Measurements from ENCODE around the gene SDHD. TPM values are rescaled to one million over a fixed set of nuclear protein-coding genes. Genes with fewer than 3 reads are reported as not detected.
A peak's percentile ranks its signal among the peaks of the same experiment; 100 is the strongest.

Gene SDHD
- total and polyA plus RNA-seq, 9 of the 15 experiments (the other 6 are each of a cell fraction or from before 2014, with no cell fraction given) = 150 to 1,225 (median 215) TPM

DNA sequence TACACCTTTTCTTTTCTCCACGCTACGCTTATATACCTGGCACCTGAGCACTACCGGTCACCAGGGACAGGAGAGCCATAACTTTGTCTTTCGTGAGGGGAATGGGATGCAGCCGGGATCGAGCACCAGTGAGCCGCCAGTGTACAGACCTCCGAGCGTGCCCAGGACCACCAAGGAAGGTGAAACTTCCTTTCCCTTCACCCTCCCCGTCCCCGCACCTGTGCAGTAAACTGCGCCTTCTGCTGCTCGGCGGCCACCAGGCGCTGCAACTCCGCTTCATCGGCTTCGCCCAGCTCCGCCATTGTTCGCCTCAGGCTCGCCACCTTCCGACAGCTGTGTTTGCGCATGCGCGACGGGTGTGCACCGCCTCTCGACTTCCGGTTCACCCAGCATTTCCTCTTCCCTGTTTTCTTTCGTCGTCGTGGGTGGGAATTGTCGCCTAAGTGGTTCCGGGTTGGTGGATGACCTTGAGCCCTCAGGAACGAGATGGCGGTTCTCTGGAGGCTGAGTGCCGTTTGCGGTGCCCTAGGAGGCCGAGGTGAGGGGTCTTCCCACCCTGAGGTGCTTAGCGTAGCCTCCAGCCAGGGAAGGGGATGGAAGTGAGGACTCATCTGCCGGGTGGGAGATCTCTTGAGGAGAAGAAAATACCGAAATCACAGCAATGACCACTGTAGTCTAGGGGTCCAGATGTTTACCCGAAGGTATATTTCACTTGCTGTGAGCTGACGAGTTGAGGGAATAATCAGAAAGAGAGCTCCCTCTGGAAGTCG is at the start of gene SDHD, which contains the start of gene TIMM8B (continued):
- TF ChIP-seq BMI1 (IDR thresholded peaks at IDR 0.05; ENCODE audit: low read length) = no peak
- peak in 1 of 2 experiments; percentile 48; a peak in 2 of 4 replicates for TF ChIP-seq SIN3A (IDR thresholded peaks at IDR 0.05; ENCODE audit: borderline replicate concordance in 2 of 2, control insufficient read depth in 1 of 2, low read depth in 2 of 2, low read length in 2 of 2)
- no peak for TF ChIP-seq MCM5 (IDR thresholded peaks at IDR 0.05; ENCODE audit: low read depth)
- TF ChIP-seq ZNF445 (CRISPR knock-in tag; IDR thresholded peaks at IDR 0.05; ENCODE audit: low read depth) = no peak
- TF ChIP-seq SAFB2 (IDR thresholded peaks at IDR 0.05; ENCODE audit: borderline replicate concordance, low read depth, low read length, severe bottlenecking) = no peak
- peak; percentile 49; the same call in 1 of the 2 replicates for TF ChIP-seq ETV1 (tag; conservative IDR thresholded peaks at IDR 0.05; ENCODE audit: low read depth)
- 0 out of 4 replicates have a peak, but pooled peaks of 1 of the 2 experiments have one; percentile 36 for TF ChIP-seq FOXA3 (CRISPR knock-in tag; conservative IDR thresholded peaks at IDR 0.05 in 1 of 2, IDR thresholded peaks at IDR 0.05 in 1 of 2)
- TF ChIP-seq HOXB6 (CRISPR knock-in tag; IDR thresholded peaks at IDR 0.05; ENCODE audit: borderline replicate concordance) = no peak
- TF ChIP-seq ZNF217 (CRISPR knock-in tag; IDR thresholded peaks at IDR 0.05) = no peak
- TF ChIP-seq SMAD1 (IDR thresholded peaks at IDR 0.05; ENCODE audit: low read depth, low read length, partially characterized antibody) = peak; percentile 64
- no peak for TF ChIP-seq TCF3 (CRISPR knock-in tag; IDR thresholded peaks at IDR 0.05)
- TF ChIP-seq, protein P1, sequence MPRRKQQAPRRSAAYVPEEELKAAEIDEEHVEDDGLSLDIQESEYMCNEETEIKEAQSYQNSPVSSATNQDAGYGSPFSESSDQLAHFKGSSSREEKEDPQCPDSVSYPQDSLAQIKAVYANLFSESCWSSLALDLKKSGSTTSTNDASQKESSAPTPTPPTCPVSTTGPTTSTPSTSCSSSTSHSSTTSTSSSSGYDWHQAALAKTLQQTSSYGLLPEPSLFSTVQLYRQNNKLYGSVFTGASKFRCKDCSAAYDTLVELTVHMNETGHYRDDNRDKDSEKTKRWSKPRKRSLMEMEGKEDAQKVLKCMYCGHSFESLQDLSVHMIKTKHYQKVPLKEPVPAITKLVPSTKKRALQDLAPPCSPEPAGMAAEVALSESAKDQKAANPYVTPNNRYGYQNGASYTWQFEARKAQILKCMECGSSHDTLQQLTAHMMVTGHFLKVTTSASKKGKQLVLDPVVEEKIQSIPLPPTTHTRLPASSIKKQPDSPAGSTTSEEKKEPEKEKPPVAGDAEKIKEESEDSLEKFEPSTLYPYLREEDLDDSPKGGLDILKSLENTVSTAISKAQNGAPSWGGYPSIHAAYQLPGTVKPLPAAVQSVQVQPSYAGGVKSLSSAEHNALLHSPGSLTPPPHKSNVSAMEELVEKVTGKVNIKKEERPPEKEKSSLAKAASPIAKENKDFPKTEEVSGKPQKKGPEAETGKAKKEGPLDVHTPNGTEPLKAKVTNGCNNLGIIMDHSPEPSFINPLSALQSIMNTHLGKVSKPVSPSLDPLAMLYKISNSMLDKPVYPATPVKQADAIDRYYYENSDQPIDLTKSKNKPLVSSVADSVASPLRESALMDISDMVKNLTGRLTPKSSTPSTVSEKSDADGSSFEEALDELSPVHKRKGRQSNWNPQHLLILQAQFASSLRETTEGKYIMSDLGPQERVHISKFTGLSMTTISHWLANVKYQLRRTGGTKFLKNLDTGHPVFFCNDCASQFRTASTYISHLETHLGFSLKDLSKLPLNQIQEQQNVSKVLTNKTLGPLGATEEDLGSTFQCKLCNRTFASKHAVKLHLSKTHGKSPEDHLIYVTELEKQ (CRISPR knock-in tag; IDR thresholded peaks at IDR 0.05) = no peak
- no peak for TF ChIP-seq ARID2 (IDR thresholded peaks at IDR 0.05)
- no peak for TF ChIP-seq RBM14 (IDR thresholded peaks at IDR 0.05; ENCODE audit: borderline replicate concordance, insufficient read depth, low read depth, low read length)
- TF ChIP-seq ZSCAN29 (IDR thresholded peaks at IDR 0.05) = no peak
- peak; percentile 38; the same call in 1 of the 2 replicates for TF ChIP-seq HDAC2 (IDR thresholded peaks at IDR 0.05)
- TF ChIP-seq, protein P2, sequence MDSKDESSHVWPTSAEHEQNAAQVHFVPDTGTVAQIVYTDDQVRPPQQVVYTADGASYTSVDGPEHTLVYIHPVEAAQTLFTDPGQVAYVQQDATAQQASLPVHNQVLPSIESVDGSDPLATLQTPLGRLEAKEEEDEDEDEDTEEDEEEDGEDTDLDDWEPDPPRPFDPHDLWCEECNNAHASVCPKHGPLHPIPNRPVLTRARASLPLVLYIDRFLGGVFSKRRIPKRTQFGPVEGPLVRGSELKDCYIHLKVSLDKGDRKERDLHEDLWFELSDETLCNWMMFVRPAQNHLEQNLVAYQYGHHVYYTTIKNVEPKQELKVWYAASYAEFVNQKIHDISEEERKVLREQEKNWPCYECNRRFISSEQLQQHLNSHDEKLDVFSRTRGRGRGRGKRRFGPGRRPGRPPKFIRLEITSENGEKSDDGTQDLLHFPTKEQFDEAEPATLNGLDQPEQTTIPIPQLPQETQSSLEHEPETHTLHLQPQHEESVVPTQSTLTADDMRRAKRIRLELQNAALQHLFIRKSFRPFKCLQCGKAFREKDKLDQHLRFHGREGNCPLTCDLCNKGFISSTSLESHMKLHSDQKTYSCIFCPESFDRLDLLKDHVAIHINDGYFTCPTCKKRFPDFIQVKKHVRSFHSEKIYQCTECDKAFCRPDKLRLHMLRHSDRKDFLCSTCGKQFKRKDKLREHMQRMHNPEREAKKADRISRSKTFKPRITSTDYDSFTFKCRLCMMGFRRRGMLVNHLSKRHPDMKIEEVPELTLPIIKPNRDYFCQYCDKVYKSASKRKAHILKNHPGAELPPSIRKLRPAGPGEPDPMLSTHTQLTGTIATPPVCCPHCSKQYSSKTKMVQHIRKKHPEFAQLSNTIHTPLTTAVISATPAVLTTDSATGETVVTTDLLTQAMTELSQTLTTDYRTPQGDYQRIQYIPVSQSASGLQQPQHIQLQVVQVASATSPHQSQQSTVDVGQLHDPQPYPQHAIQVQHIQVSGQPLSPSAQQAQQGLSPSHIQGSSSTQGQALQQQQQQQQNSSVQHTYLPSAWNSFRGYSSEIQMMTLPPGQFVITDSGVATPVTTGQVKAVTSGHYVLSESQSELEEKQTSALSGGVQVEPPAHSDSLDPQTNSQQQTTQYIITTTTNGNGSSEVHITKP (IDR thresholded peaks at IDR 0.05; ENCODE audit: partially characterized antibody) = no peak
- TF ChIP-seq, protein P3, sequence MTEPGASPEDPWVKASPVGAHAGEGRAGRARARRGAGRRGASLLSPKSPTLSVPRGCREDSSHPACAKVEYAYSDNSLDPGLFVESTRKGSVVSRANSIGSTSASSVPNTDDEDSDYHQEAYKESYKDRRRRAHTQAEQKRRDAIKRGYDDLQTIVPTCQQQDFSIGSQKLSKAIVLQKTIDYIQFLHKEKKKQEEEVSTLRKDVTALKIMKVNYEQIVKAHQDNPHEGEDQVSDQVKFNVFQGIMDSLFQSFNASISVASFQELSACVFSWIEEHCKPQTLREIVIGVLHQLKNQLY (CRISPR knock-in tag; conservative IDR thresholded peaks at IDR 0.05) = 0 out of 4 replicates have a peak, but pooled peaks of 1 of the 2 experiments have one; percentile 64
- no peak for TF ChIP-seq CBX1 (IDR thresholded peaks at IDR 0.05; ENCODE audit: low read depth)
- TF ChIP-seq RFX7 (CRISPR knock-in tag; IDR thresholded peaks at IDR 0.05) = no peak

All from K562 (cell line).